GM21515 (cell line): ENCODE results near the gene LRRC4.

Source experiments
- ATAC-seq: cut with Tn5 transposase; IDR thresholded peaks from one replicate; pipeline ENCODE4 v1.9.1; 2021; ENCODE audit not compliant: unreplicated experiment

Gene LRRC4

DNA sequence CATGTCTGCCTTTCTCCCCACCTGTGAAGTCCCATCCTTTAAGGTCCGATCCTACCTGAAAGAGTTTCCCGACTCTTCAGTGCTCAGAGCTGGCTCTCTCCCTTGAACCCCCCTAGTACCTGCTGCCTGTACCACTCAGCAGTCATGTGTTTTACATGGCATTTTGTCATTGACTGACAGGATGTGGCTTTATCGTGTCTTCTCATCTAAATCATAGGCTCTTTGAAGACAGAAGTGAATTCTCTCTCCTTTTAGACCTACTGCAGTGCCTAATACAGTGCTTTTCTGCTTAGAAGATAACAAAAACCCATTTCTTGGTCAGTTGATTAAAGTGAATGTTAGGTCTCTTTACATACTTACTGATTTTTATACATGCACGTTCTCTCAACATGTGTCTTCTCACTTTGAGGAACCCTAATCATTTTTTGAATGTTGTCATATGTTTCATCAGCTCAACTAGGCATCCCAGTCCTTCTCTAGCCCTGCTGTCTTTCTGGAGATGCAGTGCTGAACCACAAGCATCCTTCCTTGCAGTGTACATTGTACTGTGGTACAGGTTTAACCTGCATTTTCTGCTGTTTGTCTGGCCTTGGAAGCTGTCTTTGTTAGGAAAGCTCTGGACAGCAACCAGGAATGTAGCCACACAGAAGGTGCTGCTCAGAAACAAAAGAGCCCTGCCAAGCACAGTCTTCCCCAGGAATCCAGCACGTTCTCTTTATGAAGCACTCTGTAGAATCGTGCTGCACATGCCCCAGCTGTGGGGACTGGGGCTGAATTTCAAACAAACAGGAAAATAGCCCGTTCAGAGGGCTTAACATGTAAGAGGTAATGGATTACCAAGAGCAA lies 28.1 kb upstream of the LRRC4 start:
- no peak for ATAC-seq

DNA sequence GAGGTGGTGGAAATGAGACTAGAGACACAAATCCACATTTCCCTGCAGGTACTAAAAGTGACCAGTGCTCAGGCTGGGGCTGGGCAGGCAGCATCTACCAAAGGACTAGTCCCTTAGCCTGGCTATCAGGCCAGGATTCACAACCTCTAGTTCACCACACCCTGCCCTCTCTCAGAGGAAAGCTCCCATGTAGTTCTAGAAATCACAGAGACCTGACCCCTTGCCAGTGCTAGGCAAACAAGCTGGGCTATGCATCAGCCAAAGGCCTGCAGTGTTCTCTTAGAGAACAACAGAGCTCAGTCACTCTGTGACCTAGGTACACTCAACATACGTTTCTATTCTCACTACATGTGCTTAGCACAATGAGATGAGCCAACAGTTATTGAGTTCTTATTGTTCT lies 26.7 kb upstream of the LRRC4 start:
- no peak for ATAC-seq

DNA sequence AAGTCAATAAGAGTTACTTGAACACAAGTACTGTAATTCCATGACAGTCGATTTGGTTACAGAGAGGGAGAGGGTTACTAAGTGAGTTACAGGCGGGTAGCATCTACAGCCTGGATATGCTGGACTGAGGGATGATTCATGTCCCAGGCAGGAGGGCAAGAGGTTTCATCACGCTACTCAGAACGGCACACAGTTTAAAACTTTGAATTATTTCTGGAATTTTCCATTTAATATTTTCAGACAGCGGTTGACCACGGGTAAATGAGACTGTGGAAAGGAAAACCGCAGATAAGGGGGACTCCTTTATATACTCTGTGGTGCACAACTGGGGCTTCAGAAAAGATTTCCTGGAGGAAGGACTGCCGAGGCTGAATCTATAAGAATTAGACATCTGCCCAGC lies 25.7 kb upstream of the LRRC4 start:
- ATAC-seq = no peak

DNA sequence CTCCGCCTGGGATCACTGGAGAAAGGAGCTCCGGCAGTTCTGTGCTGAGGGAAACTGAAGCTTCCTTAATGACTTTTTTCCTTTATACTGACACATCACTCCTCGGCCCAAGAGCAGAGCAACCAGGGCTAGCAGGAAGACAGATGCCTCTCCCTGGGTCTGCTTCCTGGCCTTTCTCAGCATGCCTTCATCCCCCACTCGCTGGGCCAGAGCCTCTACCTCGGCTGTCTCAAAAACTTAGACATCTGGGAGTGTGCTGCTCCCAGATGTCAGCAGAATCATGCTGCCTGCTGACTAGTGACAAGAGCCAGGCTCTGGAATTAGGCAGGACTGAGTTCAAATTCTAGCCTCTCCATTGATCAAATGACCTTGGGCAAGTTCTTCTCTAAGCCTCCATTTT lies 24.4 kb upstream of the LRRC4 start:
- no peak for ATAC-seq

DNA sequence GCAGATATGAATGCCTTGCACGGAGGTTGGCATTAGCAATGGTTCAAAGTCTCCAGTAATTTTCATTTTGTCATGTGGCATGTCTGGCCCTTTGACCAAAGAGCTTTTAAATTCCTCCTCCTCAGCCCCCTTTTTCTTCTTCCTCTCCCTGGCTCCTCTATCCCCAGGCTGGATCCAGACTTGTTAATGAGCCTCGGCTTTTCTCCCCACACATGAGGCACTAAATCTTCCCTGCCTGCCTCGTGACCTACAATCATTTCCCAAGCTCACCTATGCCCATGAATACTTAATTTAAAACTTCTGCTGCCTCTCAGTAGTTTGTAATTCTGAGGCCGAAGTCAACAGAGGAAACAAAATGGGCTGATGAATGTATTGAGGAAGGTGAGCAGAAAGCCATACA lies 23.3 kb upstream of the LRRC4 start:
- no peak for ATAC-seq

DNA sequence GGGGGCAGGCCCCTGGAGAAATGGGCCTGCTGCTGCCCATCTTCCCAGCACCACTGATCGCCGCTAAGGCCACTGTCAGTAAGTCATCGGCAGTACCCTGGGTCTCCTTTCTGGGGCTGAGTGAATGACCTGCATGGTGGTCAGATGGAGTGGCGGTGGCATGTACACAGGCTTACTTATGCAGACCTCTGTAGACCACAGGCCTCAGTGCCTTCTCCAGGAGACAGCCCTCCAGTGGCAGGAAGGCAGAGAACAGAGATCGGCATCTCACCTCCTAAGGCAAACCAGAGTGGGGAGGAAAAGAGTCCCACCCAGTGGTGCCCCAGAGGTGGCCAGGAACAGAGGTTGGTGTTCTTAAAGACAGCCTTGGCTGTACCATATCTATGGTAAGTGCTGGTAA lies 22.8 kb upstream of the LRRC4 start:
- no peak for ATAC-seq

DNA sequence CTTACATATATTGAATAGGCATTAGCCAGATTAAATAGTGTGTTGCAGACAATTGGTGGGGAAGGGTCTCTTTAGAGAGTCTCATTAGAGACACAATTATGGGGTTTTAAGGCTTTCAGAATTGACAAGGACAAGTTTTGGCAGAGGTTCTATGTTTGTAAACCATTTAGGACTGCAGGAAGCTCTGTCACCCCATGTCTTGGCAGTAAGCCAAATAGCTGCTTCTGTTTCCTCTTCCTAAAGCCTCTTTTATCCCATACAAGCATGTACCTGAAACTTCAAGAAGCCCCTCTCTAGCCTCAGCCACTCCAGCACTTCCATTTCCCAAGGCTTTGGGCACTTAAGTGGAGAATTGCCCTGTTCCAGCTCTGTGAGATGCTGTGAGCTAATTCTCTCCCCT lies 21.8 kb upstream of the LRRC4 start:
- ATAC-seq = no peak

DNA sequence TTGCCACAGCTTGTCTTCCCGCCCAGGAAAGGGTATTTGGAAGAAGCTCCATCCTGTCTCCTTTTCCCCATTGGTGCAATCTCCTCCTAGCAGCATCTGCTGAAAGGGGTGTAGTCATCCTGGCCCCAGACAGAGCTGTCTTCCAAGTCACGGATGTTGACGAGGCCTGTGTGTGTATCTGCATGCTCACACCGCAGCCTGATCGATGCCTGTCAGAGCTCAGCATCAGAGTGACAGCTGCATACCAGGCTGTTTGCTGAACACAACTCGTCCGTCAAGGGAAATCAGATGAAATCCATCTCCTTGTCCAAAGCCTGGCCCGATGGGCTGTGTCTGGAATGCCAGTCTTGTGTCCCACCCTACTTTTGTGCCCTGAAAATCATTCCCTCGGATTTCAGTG lies 21.2 kb upstream of the LRRC4 start:
- no peak for ATAC-seq

DNA sequence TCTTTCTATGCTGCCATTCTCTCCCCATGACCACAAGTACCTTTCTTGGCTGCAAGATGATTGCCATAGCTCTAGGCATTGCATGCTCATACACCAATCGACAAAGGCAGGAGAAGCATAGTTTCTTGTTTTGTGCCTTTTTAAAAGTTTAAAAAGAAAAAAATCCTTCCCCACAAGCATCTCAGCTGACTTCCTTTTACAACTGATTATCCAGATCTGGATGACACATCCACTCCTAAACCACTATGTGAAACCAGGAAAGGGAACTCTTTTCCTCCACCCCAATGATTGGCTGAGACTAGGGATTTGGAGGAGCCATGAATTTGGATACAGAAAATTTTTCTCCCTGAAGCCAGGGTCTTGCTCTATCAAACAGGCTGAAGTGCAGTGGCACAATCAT lies 14.5 kb upstream of the LRRC4 start:
- ATAC-seq = no peak

DNA sequence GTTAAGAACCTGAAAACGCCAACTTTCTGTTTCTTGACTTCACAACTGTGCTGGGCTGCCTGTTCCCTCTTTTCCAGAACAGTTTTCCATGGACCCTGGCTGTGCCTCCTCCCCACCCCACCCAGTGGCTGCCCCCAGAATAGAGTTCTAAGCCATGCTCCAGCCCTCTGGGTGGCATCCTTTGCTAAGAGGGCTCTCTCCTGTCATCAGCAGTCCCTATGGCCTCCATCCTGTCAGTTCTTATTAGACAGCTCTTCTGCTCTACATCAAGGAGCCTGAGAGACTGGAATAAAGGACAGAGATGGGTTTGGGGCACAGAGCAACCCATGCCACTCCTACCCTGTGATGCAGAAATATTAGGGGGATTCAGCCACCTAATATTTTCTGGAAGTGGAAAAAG lies 13.9 kb upstream of the LRRC4 start:
- ATAC-seq = no peak

DNA sequence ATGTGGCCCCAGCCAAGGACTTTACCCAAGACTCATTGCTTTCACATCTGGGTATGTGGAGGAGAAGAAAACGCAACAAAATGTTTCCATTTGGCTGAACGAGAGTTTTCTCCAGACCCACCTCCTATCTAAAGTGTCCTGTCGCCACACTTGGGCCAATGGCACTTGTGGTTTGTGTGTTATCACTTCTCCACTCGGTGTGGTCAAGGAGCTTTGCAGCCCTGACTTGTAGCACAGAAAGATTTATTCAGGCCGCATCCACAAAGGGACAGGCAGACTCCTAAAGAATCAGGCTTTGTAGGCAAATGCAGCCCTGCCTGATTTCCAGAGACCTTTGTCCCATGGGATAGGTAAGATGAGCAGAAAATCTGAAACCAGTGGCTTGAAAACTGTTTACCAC lies 12.8 kb upstream of the LRRC4 start:
- no peak for ATAC-seq

DNA sequence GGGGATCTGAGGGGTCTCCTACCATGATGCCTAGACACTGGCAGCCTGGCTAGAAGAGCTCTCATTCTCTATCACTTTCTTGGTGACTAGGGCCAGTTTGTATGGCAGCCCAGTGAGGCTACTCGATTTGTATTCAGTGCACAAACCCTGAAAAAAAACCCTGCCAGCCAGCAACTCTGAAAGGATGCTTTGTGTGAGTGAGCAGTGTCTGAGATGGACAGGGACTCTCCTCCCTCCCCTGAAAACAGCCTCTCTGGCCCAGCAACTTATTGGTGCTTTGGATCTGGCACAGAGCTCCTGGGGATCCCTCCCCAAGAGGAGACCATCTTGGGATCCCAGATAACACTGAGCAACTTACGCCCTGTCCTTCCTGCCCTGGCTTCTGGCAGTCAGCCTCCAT lies 10.8 kb upstream of the LRRC4 start:
- ATAC-seq = no peak

DNA sequence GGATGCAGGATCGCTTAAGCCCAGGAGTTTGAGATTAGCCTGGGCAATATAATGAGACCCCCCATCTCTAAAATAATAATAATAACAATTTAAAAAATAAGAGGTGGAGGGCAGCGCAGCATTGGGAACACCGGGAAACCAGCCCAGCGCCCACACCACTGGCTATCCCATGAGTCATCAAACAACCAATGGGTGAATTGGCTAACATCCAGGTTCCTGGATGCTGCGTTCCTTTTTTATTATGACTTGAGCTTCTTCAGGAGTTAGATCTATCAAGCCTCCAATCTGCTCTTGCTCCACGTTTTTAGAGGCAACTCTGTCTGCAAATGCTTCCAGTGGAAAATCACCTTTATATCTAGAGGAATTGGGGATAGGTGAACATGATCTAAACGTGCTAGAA lies 10.0 kb upstream of the LRRC4 start:
- ATAC-seq = no peak

DNA sequence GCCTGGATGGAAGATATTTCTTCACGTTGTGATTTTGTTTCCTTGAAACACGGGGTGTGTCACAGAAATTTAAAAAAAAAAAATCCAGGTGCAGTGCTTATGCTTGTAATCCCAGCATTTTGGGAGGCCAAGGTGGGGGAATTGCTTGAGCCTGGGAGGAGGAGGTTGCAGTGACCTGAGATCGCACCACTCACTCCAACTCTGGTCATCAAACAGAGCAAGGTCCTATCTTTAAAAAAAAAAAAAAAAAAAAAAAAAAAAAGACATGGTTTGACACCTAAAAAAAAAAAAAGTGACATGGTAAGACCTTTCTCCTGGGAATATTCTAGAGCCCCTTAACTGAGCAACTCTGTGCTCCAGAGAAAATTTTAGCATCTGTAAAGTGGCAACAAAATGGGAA lies 9.0 kb upstream of the LRRC4 start:
- no peak for ATAC-seq

DNA sequence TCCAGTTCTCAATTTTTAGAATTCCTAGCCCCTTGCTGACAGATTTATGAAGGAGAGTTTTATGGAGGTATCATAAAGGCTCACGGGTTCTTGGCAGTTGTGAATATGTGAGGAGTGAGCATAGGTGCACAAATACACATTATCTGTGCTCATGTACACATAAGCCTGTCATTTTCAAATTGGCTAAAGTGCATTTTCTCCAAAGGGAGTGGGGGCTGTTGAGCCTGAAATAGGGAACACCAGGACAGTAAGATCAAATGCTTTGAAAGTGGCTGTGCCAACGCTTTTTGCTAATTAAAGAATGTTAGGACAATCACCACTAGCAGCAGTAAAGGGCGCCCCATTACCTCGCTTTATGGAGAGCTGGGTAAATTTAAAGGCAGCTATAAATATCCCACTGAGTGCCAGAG lies 8.3 kb upstream of the LRRC4 start:
- no peak for ATAC-seq

DNA sequence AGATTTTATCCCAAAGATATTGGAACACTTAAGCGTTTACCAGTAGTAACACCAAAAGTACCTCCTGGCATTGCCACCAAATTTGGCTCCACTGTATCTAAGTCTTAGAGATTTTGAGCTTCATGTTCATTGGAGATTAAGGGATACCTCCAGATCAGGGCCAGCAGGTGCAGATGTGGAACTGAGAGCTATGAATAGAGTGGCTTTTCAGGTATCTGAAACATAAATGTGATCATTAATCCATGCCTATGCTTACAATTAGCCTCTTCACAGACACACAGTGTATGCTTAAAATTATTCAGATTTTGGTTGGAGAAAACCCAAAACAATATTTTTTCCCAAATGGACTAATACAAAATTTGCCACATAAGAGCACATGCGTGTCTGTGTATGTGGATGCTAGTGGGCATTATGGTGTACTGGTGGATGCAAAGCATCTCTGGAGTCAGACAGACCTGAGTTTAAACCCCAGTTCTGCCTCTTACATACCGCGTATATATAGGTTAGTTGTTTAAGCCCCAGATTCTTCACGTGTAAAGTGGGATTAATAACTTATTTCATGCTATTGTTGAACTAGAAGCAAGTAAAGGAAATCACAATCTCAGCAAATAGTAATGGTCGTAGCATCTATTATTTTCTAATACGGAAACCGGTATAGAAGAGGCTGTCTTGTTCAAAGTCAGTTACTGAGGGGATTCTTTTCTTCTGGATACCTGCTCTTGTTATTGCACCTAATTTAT lies 6.8 kb upstream of the LRRC4 start:
- ATAC-seq = no peak

DNA sequence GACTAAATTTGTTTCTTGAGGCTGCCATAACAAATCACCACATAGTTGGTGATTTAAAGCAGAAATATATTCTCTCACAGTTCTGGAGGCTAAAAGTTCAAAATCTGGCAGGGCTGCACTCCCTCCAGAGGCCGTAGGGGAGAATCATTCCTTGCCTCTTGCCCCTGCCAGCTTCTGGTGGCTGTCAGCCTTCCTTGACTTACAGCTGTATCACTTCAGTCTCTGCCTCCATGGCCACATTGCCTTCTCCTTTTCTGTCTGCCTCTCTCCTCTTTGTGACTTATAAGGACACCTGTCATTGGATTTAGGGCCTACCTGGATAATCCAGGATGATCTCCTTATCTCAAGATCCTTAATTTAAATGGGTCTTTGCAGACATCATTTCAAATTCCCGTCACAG lies 5.8 kb upstream of the LRRC4 start:
- no peak for ATAC-seq

DNA sequence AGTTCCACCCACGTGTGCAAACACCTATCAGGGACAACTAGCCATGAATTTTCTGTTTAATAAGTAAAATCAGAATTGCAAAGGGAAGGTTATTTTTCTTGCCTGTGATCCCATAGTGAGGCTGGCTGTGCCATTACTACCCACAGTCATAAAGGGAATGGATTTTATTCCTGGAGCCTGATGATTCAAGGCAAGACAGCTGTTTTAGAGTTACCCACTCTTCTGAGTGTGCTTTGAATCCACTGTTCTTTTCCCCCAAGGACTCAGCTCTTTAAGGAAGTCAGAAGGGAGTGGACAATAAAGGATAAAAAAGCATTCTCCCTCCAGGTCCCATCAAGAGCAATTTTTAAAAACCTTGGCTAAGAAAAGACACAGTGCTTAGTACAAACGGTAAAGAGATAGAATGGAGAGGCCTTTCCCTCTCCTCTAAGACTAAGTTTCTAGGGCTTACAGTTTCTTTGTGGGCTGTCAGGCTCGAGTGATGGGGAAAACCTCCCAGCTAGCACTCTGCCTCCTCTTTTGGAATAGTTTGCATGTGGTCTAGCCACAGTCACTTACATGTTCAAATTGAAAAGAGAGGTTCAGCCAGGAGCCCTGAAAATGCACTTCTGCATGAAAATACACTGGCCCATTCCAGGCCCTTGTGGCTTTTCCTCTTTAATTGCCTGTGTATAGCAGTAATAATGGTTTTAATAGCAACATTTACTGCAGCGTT lies 5.1 kb upstream of the LRRC4 start:
- ATAC-seq = peak; percentile 56

DNA sequence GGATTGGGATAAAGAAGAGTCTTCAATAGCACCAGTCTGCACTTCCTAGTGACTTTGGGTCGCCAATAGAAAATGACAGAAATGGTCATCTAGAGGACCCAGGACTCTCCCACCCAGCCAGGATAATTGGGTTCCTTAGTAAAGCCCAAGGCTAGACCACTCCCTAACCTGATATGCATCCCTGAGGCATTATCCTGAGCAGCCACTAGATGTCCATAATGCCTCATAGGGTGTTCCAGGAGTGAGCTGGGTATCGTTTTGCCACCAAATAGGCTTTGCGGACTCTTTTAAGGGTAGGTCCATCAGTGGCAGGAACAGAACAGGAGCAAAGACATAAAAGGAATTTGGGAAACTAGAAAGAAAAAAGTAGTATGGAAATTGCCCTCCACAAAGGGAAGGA lies 4.5 kb upstream of the LRRC4 start:
- ATAC-seq = no peak

DNA sequence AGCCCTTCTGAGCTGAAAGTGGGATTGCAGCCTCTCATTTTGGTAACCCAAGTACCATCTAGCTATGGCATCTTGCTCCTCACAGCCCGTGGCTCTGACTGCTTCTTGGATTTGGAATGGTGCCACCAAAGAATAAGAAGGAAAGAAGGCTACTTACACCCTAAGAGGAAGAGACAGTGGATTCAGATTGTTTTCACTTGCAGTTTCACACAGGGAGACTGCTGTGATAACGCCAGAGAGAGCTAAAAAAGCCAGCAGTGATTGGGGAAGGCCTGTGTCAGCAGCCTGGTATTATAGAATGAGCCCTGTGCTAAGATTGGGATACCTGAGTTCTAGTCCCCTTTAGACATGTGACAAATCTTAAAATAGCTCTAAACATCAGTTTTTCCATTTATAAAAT lies 3.6 kb upstream of the LRRC4 start:
- ATAC-seq = no peak

DNA sequence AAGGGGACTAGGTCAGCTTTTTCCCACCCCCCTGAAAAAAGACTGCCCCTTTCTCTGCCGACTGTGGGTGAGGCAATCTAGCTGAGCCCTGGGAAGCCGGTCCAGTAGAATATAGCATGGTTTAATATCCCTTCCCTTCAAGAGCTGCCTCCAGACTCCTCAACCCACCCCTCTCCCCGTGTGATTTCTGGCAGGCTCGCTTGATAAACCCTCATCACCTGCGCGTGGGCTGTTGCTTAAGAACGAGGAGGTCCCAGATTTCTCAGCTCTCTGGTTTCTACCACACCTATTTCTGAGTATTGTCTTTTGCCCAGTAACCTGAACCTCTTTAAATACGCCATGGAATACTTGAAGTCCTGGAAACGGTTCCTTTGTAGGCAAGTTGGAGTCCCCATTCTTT lies 2.0 kb upstream of the LRRC4 start:
- ATAC-seq = no peak

DNA sequence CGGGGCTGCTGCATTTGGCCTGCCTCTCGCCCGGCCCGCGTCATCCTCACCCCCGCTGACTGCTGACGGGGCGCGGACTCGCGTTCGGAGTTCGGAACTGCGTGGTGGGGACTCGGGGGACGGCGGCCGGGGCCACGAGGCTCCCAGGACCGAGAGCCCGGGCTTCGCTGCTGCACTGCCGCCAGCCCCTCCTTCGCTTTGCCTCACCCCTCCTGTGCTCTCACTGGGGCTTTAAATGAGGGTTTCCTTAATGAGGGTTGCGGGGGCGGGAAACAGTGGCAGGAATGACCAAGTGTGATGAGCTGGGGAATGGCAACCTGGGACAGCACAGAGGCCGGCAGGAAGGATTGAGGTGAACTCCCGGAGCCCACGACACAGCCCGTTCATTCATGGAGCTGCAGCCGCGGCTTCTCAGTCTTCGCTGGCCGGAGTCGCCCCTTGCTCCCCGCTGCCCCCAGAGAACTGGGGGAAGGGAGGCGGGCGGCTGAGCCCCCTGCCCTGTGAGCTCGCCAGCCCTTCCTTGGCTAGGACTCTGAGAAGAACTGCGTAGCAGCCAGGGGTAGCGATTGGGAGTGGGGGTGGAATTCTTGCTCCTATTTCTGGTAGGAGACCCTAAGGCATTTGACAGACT lies 1.5 kb upstream of the LRRC4 start:
- ATAC-seq = no peak
